Loucy (cell line): Measurements from ENCODE around the gene TSPAN10.
A peak's percentile ranks its signal among the peaks of the same experiment; 100 is the strongest.

ENCODE experiments used
- H2AFZ ChIP-seq: fragments of 200-600 bp; sonication (generic); 2 replicates; pipeline ENCODE4 v1.6.0; 2016; ENCODE audit warnings: antibody characterized with exemption, mild to moderate bottlenecking, low read length, moderate library complexity
- H3F3A ChIP-seq: fragments of 200-600 bp; 2 replicates; pipeline ENCODE4 v1.6.0; 2016; ENCODE audit warnings: antibody characterized with exemption, low read depth, mild to moderate bottlenecking
- H3K27me3 ChIP-seq: fragments of 200-600 bp; sonication (generic); 2 replicates; pipeline ENCODE4 v1.6.1; 2014; ENCODE audit warnings: low read length, mild to moderate bottlenecking; ENCODE audit not compliant: insufficient read depth, poor library complexity, severe bottlenecking
- H3K36me3 ChIP-seq: fragments of 200-600 bp; sonication (generic); 2 replicates; pipeline ENCODE4 v1.6.1; 2016; ENCODE audit warnings: low read length; ENCODE audit not compliant: insufficient read depth
- H3K4me1 ChIP-seq: fragments of 200-600 bp; sonication (generic); 2 replicates; pipeline ENCODE4 v1.5.1; 2014; ENCODE audit warnings: low read length, mild to moderate bottlenecking; ENCODE audit not compliant: insufficient read depth, poor library complexity, severe bottlenecking
- H3K4me2 ChIP-seq: fragments of 200-600 bp; sonication (generic); 2 replicates; pipeline ENCODE4 v1.6.0; 2014; ENCODE audit warnings: antibody characterized with exemption, low read length, low read depth, mild to moderate bottlenecking; ENCODE audit not compliant: poor library complexity, severe bottlenecking
- H3K4me3 ChIP-seq: fragments of 200-600 bp; sonication (generic); 2 replicates; pipeline ENCODE4 v1.5.1; 2014; ENCODE audit warnings: low read length, mild to moderate bottlenecking, mixed read lengths; ENCODE audit not compliant: poor library complexity, severe bottlenecking
- H3K79me2 ChIP-seq: fragments of 200-600 bp; sonication (generic); 2 replicates; pipeline ENCODE4 v1.6.1; 2014; ENCODE audit warnings: low read length; ENCODE audit not compliant: insufficient read depth
- H3K9ac ChIP-seq: fragments of 200-600 bp; sonication (generic); 2 replicates; pipeline ENCODE4 v1.6.0; 2014; ENCODE audit warnings: mild to moderate bottlenecking, low read depth, low read length, moderate library complexity; ENCODE audit not compliant: poor library complexity, severe bottlenecking
- H3K9me2 ChIP-seq: fragments of 200-600 bp; sonication (generic); replicated peaks from 2 replicates; pipeline ENCODE4 v1.6.1; 2016; ENCODE audit warnings: low read depth, low read length, mixed read lengths
- H3K9me3 ChIP-seq: fragments of 200-600 bp; sonication (generic); 2 replicates; pipeline ENCODE4 v1.6.1; 2014; ENCODE audit warnings: mild to moderate bottlenecking, antibody characterized with exemption, low read length, low read depth; ENCODE audit not compliant: insufficient read depth
- H4K20me1 ChIP-seq: fragments of 200-600 bp; sonication (generic); 2 replicates; pipeline ENCODE4 v1.6.0; 2014; ENCODE audit warnings: antibody characterized with exemption, low read length, mild to moderate bottlenecking; ENCODE audit not compliant: insufficient read depth, poor library complexity, severe bottlenecking
- CTCF ChIP-seq: fragments of 200-600 bp; sonication (generic); conservative IDR thresholded peaks from 2 replicates; pipeline ENCODE4 v1.5.1; 2014; ENCODE audit warnings: mild to moderate bottlenecking, antibody characterized with exemption, low read length
- EZH2phosphoT487 ChIP-seq: fragments of 200-600 bp; IDR thresholded peaks from 2 replicates; pipeline ENCODE4 v1.6.1; 2018; ENCODE audit warnings: antibody characterized with exemption, mild to moderate bottlenecking, moderate library complexity, borderline replicate concordance

Gene TSPAN10

GRCh38 chr17:81667754-81668153 lies 30.8 kb downstream of the TSPAN10 start:
- H3K9me2 ChIP-seq, result no peaks in the 10 kb centered on the region
- peak overlapping the region; percentile 99 for H3K9ac ChIP-seq
- peaks cover 8% of the 10 kb centered on the region for H3F3A ChIP-seq
- no peak for TF ChIP-seq EZH2phosphoT487
- TF ChIP-seq CTCF, result peak; percentile 72
- no peaks in the 10 kb centered on the region for H3K9me3 ChIP-seq
- peaks cover 37% of the 10 kb centered on the region for H3K4me1 ChIP-seq
- H2AFZ ChIP-seq, result no peak overlapping the region
- peaks cover 18% of the 10 kb centered on the region for H4K20me1 ChIP-seq
- H3K4me3 ChIP-seq, result peak overlapping the region; percentile 98
- peak overlapping the region; percentile 90 for H3K4me2 ChIP-seq
- peaks cover 12% of the 10 kb centered on the region; the same call in 1 of the 2 replicates for H3K36me3 ChIP-seq
- H3K79me2 ChIP-seq, result peaks cover 62% of the 10 kb centered on the region
- H3K27me3 ChIP-seq, result no peaks in the 10 kb centered on the region

GRCh38 chr17:81672504-81672903 lies 35.5 kb downstream of the TSPAN10 start:
- H3K36me3 ChIP-seq, result peaks cover 20% of the 10 kb centered on the region; the same call in 1 of the 2 replicates
- H3K79me2 ChIP-seq, result peaks cover 31% of the 10 kb centered on the region
- no peaks in the 10 kb centered on the region for H3K27me3 ChIP-seq
- peaks cover 11% of the 10 kb centered on the region for H3K4me1 ChIP-seq
- H4K20me1 ChIP-seq, result peaks cover 17% of the 10 kb centered on the region
- no peak overlapping the region for H2AFZ ChIP-seq
- no peaks in the 10 kb centered on the region for H3F3A ChIP-seq
- no peaks in the 10 kb centered on the region for H3K9me3 ChIP-seq
- no peak for TF ChIP-seq CTCF
- H3K4me3 ChIP-seq, result no peak overlapping the region
- H3K9ac ChIP-seq, result no peak overlapping the region
- no peak overlapping the region for H3K4me2 ChIP-seq
- H3K9me2 ChIP-seq, result no peaks in the 10 kb centered on the region

DNA sequence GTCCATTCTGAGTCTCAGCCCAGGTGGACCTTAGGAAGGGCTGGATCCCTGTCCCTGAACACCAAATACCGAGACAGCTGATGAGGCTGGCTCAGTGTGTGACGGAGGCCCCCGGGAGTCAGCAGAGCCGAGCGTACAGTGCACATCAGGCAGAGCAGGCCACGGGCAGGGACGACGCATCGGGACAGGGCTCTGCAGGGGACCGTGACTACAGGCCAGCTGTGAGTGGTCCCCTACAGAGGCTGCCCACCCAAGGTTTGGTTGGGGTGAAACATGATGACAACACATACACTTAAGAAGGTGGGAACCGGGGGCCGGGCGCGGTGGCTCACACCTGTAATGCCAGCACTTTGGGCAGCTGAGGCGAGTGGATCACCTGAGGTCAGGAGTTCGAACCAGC lies 36.0 kb downstream of the TSPAN10 start:
- H3K79me2 ChIP-seq, result peaks cover 26% of the 10 kb centered on the region
- no peak overlapping the region for H3K9ac ChIP-seq
- H3K4me1 ChIP-seq, result peaks cover 7% of the 10 kb centered on the region
- no peak for TF ChIP-seq CTCF
- TF ChIP-seq EZH2phosphoT487, result no peak
- peaks cover 17% of the 10 kb centered on the region for H4K20me1 ChIP-seq
- H3K27me3 ChIP-seq, result no peaks in the 10 kb centered on the region
- H3K4me3 ChIP-seq, result no peak overlapping the region
- no peaks in the 10 kb centered on the region for H3F3A ChIP-seq
- H3K9me2 ChIP-seq, result no peaks in the 10 kb centered on the region
- H3K9me3 ChIP-seq, result no peaks in the 10 kb centered on the region
- H2AFZ ChIP-seq, result no peak overlapping the region
- no peak overlapping the region for H3K4me2 ChIP-seq
- H3K36me3 ChIP-seq, result peaks cover 20% of the 10 kb centered on the region; the same call in 1 of the 2 replicates
